Upper lobe of right lung (tissue), 1 donor: ENCODE results near the gene UNC119B. TPM values are rescaled to one million over a fixed set of nuclear protein-coding genes. Genes with fewer than 3 reads are reported as not detected.
A peak's percentile ranks its signal among the peaks of the same experiment; 100 is the strongest.

ENCODE experiments used
- ATAC-seq: fragments of 200-7000 bp; cut with Tn5 transposase; one replicate; pipeline ENCODE4 v1.9.1; 2020; ENCODE audit warnings: mild to moderate bottlenecking, moderate library complexity
- DNase-seq: peaks from one replicate; pipeline ENCODE4 v3.0.0-alpha.2; 2020
- H3K27ac ChIP-seq: fragments of 200-600 bp; one replicate; pipeline ENCODE4 v1.8.0; 2022
- H3K27me3 ChIP-seq: fragments of 200-600 bp; one replicate; pipeline ENCODE4 v1.8.0; 2022; ENCODE audit warnings: mild to moderate bottlenecking
- H3K36me3 ChIP-seq: fragments of 200-600 bp; one replicate; pipeline ENCODE4 v1.8.0; 2022
- H3K4me1 ChIP-seq: fragments of 200-600 bp; one replicate; pipeline ENCODE4 v1.8.0; 2022
- H3K4me3 ChIP-seq: fragments of 200-600 bp; one replicate; pipeline ENCODE4 v1.8.0; 2022; ENCODE audit warnings: mild to moderate bottlenecking
- H3K9me3 ChIP-seq: fragments of 200-600 bp; one replicate; pipeline ENCODE4 v1.8.0; 2022
- CTCF ChIP-seq: fragments of 200-600 bp; IDR thresholded peaks from one replicate; pipeline ENCODE4 v1.8.0; 2022; ENCODE audit warnings: antibody characterized with exemption
- intact Hi-C: fragments of 100-400 bp; cut with DNase I; formaldehyde crosslinking; loops from one replicate; pipeline ENCODE4 v1.11.0; 2022
- total RNA-seq: library from RNA; stranded (reverse); fragmentation: NEBNext Ultra II Directional; extraction: Animal tissue kit (Norgen Biotek cat#: 25700); gene quantifications from one replicate; pipeline ENCODE4 v1.2.1, GENCODE V29; 2021
- donor health status: DM: no; HTN: yes; CAD: no; lungs with severe emphysema.

Gene UNC119B
- total RNA-seq, 1 donor from 2014 or later = 23.0 TPM

GRCh38 chr12:120762086-120762485 is 51.8 kb downstream of the UNC119B start:
- H3K36me3 ChIP-seq = peaks cover 56% of the 10 kb centered on the region

GRCh38 chr12:120763250-120763649 is 53.0 kb downstream of the UNC119B start:
- Histone ChIP-seq H3K4me3 (no peak overlapping the region), H3K4me1 (no peaks in the 10 kb centered on the region), H3K27me3 (no peaks in the 10 kb centered on the region), H3K36me3 (peaks cover 68% of the 10 kb centered on the region), H3K27ac (no peak overlapping the region), H3K9me3 (no peaks in the 10 kb centered on the region)
- no peak for TF ChIP-seq CTCF
- intact Hi-C loops = no loop called here
- ATAC-seq = no peak
- DNase-seq = no peak

More at GRCh38 chr12:120762086-120762485, 51.8 kb downstream of the UNC119B start:
- Histone ChIP-seq H3K4me1 (no peaks in the 10 kb centered on the region), H3K4me3 (no peak overlapping the region), H3K27ac (peak overlapping the region; percentile 47), H3K9me3 (no peaks in the 10 kb centered on the region), H3K27me3 (no peaks in the 10 kb centered on the region)
- TF ChIP-seq CTCF = no peak
- DNase-seq (no peak), ATAC-seq (peak; percentile 76)
- intact Hi-C loops = no loop called here

GRCh38 chr12:120764816-120765215 is 54.6 kb downstream of the UNC119B start:
- no peak for DNase-seq
- peaks cover 78% of the 10 kb centered on the region for H3K36me3 ChIP-seq

GRCh38 chr12:120766566-120766965 is 56.3 kb downstream of the UNC119B start:
- H3K4me3 ChIP-seq = no peak overlapping the region
- DNase-seq = no peak
- no peaks in the 10 kb centered on the region for H3K27me3 ChIP-seq
- H3K36me3 ChIP-seq = peaks cover 72% of the 10 kb centered on the region
- intact Hi-C loops = no loop called here
- no peak for ATAC-seq
- H3K4me1 ChIP-seq = no peaks in the 10 kb centered on the region
- TF ChIP-seq CTCF = no peak
- no peaks in the 10 kb centered on the region for H3K9me3 ChIP-seq
- H3K27ac ChIP-seq = no peak overlapping the region

More at GRCh38 chr12:120764816-120765215, 54.6 kb downstream of the UNC119B start:
- Histone ChIP-seq H3K4me3 (no peak overlapping the region), H3K27ac (no peak overlapping the region), H3K4me1 (no peaks in the 10 kb centered on the region), H3K9me3 (no peaks in the 10 kb centered on the region), H3K27me3 (no peaks in the 10 kb centered on the region)
- intact Hi-C loops = no loop called here
- no peak for TF ChIP-seq CTCF
- ATAC-seq = no peak

- H3K4me1 ChIP-seq = no peaks in the 10 kb centered on the region
- H3K27me3 ChIP-seq = no peaks in the 10 kb centered on the region
- H3K9me3 ChIP-seq = no peaks in the 10 kb centered on the region
- TF ChIP-seq CTCF = no peak
- peak overlapping the region; percentile 24 for H3K27ac ChIP-seq
- intact Hi-C loops = no loop called here
- H3K36me3 ChIP-seq = peaks cover 66% of the 10 kb centered on the region
- ATAC-seq (peak; percentile 45), DNase-seq (no peak)
- no peak overlapping the region for H3K4me3 ChIP-seq
Measured at GRCh38 chr12:120767071-120768024, 57.1 kb downstream of the UNC119B start.
